Stimulated activated naive CD8-positive, alpha-beta T cell treated with anti-CD3 and anti-CD28 coated beads, Interleukin-15, Interleukin-2, amounts not matched to agents 100 ng/mL and 50 ng/mL, for 24 hours (primary cell): ENCODE data around the gene MMGT1.
A peak's percentile ranks its signal among the peaks of the same experiment; 100 is the strongest.

Source experiments
- H3K27ac Mint-ChIP-seq: one replicate; pipeline ENCODE4 v1.8.0; 2021; ENCODE audit warnings: mild to moderate bottlenecking, mixed read lengths
- H3K27me3 Mint-ChIP-seq: one replicate; pipeline ENCODE4 v1.8.0; 2021; ENCODE audit warnings: mixed read lengths
- H3K36me3 Mint-ChIP-seq: one replicate; pipeline ENCODE4 v1.8.0; 2021; ENCODE audit warnings: low read depth, mixed read lengths
- H3K4me1 Mint-ChIP-seq: one replicate; pipeline ENCODE4 v1.8.0; 2021; ENCODE audit warnings: low read depth, mixed read lengths
- H3K4me3 Mint-ChIP-seq: one replicate; pipeline ENCODE4 v1.8.0; 2021; ENCODE audit warnings: mild to moderate bottlenecking, mixed read lengths
- H3K9me3 Mint-ChIP-seq: one replicate; pipeline ENCODE4 v1.8.0; 2021; ENCODE audit warnings: mixed read lengths

Gene MMGT1

DNA sequence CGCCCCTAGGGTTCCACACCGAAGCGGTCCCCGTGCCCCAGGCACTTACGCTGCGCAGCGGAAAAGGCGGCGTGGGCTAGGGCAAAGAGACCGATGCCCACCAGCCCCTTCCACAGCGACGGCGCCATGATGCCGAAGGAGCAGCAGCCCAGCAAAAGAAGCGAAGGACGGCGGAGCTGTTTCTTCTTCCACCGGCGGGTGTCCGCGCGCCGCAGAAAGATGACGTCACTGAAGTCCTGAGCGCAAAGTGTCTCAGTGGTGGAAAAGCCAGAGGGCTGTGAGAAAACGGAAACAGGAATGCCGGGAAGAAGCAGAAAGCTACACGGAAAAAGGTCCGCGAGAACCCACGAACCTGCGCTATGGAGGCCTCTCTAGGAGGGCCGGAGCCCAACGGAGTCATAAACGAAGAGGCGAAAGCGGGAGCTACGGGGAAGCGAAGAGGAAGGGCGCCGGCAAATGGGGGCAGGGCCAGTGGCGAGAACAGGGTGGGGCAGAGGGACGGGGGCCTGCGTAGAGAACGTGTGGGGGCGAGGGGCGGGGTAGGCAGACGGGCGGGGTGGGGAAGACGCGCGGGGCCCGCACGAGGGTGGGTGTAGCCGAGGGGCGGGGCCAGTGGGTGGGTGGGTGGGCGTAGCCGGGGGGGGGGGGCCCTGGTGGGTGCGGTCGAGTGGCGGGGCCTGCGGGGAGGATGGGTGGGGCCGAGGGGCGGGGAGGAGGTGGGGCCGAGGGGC, at the start of gene MMGT1:
Gene MMGT1 (minus strand): TSS at position 441 of the 731 bp plus-strand sequence. CDS start 313 bp downstream, at position 128.
- no peaks in the 10 kb centered on the region for H3K36me3 Mint-ChIP-seq
- peak within 1 kb of the TSS; percentile 93 for H3K4me3 Mint-ChIP-seq
- peak within 1 kb of the TSS; percentile 88 for H3K27ac Mint-ChIP-seq
- H3K27me3 Mint-ChIP-seq = no peaks in the 10 kb centered on the region
- H3K4me1 Mint-ChIP-seq = peaks cover 27% of the 10 kb centered on the region
- H3K9me3 Mint-ChIP-seq = no peaks in the 10 kb centered on the region

DNA sequence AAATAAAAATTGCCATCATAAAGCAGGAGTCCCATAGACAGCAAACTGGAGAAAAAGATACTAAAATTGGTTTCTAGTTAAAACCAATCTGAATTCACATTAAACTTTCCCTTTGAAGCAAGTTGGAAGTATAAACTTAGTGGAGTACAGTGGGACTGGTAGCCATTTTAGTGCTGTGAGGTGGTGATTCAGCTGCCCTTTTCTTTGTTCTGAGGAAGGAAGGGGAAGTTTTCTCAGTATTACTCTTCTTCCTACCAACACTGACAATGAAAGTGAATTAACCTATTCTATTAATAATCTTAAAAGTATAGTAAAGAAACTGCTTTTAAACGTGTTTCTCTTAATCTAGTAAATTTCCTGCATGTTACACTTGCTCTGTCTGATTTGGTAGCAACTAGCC, 48.1 kb upstream of the MMGT1 start:
- Mint-ChIP-seq H3K4me1 (peaks cover 8% of the 10 kb centered on the region), H3K9me3 (no peaks in the 10 kb centered on the region), H3K4me3 (no peak overlapping the region), H3K36me3 (peaks cover 26% of the 10 kb centered on the region), H3K27ac (peak overlapping the region; percentile 74), H3K27me3 (no peaks in the 10 kb centered on the region)

DNA sequence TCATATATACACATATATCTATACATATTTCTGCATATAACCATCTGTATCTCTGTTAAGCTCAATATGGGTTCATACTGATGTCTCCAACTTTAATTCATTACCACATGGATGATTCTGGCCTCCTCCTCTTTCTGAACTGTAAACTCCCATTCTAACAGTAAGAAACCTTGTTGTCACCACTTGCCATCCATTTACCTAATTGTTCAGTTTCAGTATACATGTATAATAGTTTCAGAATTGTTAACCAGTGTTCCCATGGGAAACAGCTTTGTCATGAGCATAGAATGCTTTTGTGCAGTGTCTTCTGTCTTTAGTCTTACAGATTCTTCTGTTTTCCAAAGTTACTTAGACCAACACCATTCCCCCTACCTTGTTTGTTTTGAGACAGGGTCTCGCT, 47.4 kb upstream of the MMGT1 start:
- H3K27ac Mint-ChIP-seq = peak overlapping the region; percentile 74
- no peak overlapping the region for H3K4me3 Mint-ChIP-seq
- H3K9me3 Mint-ChIP-seq = no peaks in the 10 kb centered on the region
- H3K4me1 Mint-ChIP-seq = peaks cover 8% of the 10 kb centered on the region
- peaks cover 29% of the 10 kb centered on the region for H3K36me3 Mint-ChIP-seq
- no peaks in the 10 kb centered on the region for H3K27me3 Mint-ChIP-seq

DNA sequence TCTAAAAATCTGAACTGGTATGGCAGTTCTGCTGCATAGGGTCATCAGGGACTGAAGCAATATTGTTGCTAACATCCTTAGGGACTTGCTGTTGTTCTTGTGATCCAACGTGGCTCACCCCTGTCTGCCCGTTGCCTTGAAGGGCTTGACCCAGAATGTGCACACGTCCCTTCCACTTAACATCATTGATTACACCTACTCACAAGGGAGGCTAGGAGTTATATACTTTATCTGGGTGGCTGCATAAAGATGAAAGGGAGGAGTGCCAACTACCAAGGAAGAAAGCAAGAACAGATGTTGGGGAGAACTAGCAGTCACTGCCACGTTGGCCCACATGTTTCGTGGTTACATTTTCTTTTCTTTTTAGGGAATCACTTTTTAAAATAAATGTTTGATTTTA, 45.4 kb upstream of the MMGT1 start:
- Mint-ChIP-seq H3K36me3 (peaks cover 28% of the 10 kb centered on the region), H3K27ac (no peak overlapping the region), H3K4me3 (no peak overlapping the region), H3K9me3 (no peaks in the 10 kb centered on the region), H3K4me1 (peaks cover 8% of the 10 kb centered on the region), H3K27me3 (no peaks in the 10 kb centered on the region)

DNA sequence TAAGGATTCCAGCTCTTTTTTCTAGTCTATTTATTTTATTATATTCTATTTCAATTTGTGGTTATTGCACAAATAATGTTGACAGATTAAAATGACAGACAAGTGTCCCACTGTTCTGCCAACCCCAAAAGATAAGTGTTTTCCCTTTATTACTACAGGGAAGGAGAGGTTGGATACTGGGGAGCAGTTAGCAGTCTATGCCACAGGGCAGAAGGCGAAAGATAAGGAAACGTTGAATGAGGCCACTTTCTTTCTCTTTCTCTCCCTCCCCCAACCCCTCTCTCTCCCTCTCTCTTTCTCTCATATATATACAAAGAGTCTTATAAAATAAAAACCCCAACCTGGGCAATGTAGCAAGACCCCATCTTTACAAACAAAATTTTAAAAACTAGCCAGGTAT, 43.1 kb upstream of the MMGT1 start:
- H3K9me3 Mint-ChIP-seq = no peaks in the 10 kb centered on the region
- H3K27ac Mint-ChIP-seq = no peak overlapping the region
- H3K27me3 Mint-ChIP-seq = no peaks in the 10 kb centered on the region
- no peak overlapping the region for H3K4me3 Mint-ChIP-seq
- peaks cover 26% of the 10 kb centered on the region for H3K36me3 Mint-ChIP-seq
- peaks cover 8% of the 10 kb centered on the region for H3K4me1 Mint-ChIP-seq

DNA sequence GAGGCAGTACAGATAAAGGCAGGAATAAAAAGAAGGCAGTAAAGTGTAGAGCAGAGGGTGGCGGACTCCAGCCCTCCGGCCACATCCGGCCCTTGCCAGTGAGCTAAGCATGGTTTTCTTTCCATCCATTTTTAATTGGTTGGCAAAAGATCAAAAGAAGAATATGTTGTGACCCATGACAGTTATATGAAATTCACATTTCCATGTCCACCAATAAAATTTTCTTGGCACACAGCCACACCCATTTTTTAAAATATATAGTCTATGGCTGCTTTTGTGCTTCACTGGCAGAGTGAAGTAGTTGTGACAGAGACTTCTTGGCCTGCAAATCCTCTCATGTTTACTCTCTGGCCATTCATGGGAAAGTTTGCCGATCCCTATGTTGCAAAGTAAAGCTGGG, 41.2 kb upstream of the MMGT1 start:
- Mint-ChIP-seq H3K4me3 (no peak overlapping the region), H3K27me3 (no peaks in the 10 kb centered on the region), H3K36me3 (peaks cover 25% of the 10 kb centered on the region), H3K27ac (no peak overlapping the region), H3K9me3 (no peaks in the 10 kb centered on the region), H3K4me1 (no peaks in the 10 kb centered on the region)

DNA sequence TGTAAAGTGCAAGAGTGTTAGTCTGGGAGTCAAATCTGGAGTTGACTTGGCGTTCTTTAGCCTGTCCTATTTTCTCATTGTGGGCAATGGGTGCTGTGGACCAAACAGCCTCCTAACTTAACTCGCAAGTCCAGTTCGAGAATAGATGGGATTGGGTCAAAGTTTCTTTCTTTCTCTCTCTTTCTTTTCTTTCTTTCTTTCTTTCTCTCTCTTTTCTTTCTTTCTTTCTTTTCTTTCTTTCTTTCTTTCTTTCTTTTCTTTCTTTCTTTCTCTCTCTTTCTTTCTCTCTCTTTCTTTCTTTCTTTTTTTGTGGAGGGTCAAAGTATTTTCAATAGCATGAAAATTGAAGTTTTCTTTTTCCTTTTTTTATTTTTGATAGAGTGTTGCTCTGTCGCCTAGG, 14.5 kb upstream of the MMGT1 start:
- Mint-ChIP-seq H3K36me3 (peaks cover 7% of the 10 kb centered on the region), H3K4me1 (peaks cover 39% of the 10 kb centered on the region)

DNA sequence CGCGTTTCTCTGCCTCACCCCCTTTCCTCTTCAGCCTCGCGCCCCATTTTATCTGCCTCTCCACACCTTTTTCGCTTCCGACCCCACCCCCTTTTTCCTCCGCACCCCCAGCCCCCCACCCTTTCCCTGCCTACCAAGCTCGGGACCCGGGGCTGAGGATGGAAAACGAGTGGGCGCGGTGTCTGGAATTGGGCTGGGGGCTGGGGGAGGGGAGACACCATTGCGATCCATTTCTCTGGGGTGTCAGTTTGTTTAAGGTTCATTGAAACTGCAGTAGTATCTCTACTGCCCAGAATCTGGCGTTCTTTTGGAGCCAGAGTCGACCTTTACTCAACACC, 12.2 kb upstream of the MMGT1 start:
- no peaks in the 10 kb centered on the region for H3K36me3 Mint-ChIP-seq
- peak overlapping the region; percentile 86 for H3K4me3 Mint-ChIP-seq
- no peaks in the 10 kb centered on the region for H3K9me3 Mint-ChIP-seq
- no peaks in the 10 kb centered on the region for H3K27me3 Mint-ChIP-seq
- H3K27ac Mint-ChIP-seq = peak overlapping the region; percentile 45
- peaks cover 54% of the 10 kb centered on the region for H3K4me1 Mint-ChIP-seq

More for the DNA sequence above, 14.5 kb upstream of the MMGT1 start:
- H3K4me3 Mint-ChIP-seq = no peak overlapping the region
- no peaks in the 10 kb centered on the region for H3K27me3 Mint-ChIP-seq
- no peak overlapping the region for H3K27ac Mint-ChIP-seq
- no peaks in the 10 kb centered on the region for H3K9me3 Mint-ChIP-seq

DNA sequence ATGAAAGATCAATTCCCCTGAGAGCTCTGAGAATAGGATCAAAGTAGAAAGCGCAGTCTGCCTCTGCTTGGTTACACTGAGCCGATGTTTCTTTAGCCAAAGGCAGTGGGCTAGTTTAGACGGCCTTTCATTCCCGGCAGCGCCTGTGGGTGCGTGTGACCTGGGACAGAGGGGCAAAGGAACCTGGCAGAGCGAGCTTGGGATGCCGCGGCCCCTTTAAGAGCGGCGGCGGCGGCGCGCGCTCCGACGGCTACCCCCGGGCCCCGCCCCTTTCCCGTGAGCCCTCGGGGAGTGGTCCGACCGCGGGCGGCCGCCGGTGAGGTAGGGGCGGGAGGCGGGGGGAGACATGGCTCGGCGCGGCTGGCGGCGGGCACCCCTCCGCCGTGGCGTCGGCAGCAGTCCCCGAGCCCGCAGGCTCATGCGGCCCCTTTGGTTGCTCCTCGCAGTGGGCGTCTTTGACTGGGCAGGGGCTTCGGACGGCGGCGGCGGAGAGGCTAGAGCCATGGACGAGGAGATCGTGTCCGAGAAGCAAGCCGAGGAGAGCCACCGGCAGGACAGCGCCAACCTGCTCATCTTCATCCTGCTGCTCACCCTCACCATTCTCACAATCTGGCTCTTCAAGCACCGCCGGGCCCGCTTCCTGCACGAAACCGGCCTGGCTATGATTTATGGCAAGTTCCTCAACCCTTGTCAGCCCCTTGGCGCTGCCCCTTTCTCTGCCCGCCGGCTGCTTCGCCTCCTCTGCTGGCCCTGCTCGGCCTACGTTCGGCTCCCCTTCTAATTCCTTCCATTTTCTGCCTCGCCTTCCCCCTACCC, 11.6 kb upstream of the MMGT1 start, which contains the start of gene SLC9A6:
Gene SLC9A6 (plus strand): TSS at position 279 of the 816 bp plus-strand sequence. CDS start 224 bp downstream, at position 503.
- peak within 1 kb of the TSS; percentile 86 for H3K4me3 Mint-ChIP-seq
- H3K27ac Mint-ChIP-seq = peak within 1 kb of the TSS; percentile 78
- peaks cover 56% of the 10 kb centered on the region for H3K4me1 Mint-ChIP-seq
- no peaks in the 10 kb centered on the region for H3K9me3 Mint-ChIP-seq
- no peaks in the 10 kb centered on the region for H3K36me3 Mint-ChIP-seq
- no peaks in the 10 kb centered on the region for H3K27me3 Mint-ChIP-seq

DNA sequence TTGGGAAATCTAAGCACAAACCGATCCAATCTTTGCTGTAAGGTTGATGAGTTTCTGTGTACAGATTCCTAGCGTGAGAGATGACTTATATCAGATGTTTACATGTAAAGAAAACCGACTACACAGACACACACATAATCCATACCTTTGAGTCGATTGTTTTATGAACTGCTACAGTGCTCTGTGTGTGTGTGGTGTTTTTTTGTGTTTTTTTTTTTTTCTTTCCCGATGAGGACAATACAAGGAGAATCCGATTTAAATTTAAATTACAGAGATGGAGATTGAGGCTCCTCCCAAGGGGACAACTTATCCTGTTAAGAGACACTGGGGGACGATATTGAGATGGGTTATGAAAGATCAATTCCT, 11.0 kb upstream of the MMGT1 start:
- no peaks in the 10 kb centered on the region for H3K9me3 Mint-ChIP-seq
- no peaks in the 10 kb centered on the region for H3K27me3 Mint-ChIP-seq
- H3K36me3 Mint-ChIP-seq = no peaks in the 10 kb centered on the region
- H3K4me3 Mint-ChIP-seq = peak overlapping the region; percentile 82
- peaks cover 56% of the 10 kb centered on the region for H3K4me1 Mint-ChIP-seq
- H3K27ac Mint-ChIP-seq = peak overlapping the region; percentile 78

DNA sequence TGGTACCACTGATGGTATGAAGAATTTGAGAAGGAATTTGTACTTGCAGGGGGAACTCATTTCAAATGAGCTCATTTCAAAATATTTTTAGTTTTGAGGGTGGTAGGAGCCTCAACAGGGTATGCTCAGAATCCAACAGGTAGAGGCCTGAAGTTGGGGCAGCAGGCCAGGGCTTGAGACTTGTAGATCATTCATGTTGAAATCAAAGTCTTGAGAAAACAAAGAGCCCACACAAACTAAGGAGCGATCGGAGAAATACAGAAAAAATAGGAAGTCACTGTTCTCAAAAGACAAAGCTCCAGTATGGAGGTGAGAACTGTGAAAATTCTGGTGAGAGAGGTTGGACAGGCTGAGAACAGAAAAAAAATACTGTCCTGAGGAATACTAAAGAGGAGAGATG, 10.5 kb upstream of the MMGT1 start:
- Mint-ChIP-seq H3K4me1 (peaks cover 53% of the 10 kb centered on the region), H3K27ac (peak overlapping the region; percentile 78), H3K4me3 (peak overlapping the region; percentile 82), H3K9me3 (no peaks in the 10 kb centered on the region), H3K36me3 (no peaks in the 10 kb centered on the region), H3K27me3 (no peaks in the 10 kb centered on the region)

DNA sequence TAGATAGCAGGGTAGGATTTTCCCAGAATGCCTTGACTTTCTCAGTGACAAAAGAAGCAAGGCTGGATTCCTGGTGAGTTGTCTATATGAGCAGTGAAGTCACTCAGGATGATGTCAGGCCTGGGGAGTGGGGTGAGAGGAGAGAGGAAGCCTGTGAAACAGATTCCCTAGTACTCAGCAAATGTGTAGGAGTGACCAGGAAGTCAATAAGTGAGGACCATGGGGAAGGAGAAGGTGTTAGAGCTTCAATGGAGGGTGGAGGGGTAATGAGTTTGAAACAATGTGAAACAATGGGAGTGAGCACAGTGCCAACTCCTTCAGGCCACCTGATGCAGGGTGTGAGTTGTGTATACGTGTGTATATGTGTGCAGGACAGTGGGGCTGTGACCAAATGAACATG, 9.1 kb upstream of the MMGT1 start:
- Mint-ChIP-seq H3K27ac (peak overlapping the region; percentile 78), H3K4me1 (peaks cover 47% of the 10 kb centered on the region), H3K4me3 (peak overlapping the region; percentile 82), H3K27me3 (no peaks in the 10 kb centered on the region), H3K9me3 (no peaks in the 10 kb centered on the region), H3K36me3 (no peaks in the 10 kb centered on the region)

DNA sequence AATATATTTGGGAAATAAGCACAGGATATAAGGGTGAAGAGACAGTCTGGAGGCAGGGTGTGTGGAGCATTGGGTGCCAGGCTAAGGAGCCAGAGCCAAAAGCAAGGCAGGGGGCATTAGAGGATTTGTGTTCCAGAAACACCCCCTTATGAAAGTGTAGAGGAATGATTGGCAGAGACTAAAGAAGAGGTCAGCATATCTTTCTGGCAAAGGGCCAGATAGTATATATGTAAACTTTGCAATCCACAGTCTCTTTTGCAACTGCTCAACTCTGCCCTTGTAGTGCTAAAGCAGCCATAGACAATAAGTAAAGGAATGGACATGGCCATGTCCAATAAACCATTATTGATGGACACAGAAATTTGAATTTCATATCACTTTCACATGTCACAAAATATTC, 7.9 kb upstream of the MMGT1 start:
- no peaks in the 10 kb centered on the region for H3K36me3 Mint-ChIP-seq
- H3K4me1 Mint-ChIP-seq = peaks cover 39% of the 10 kb centered on the region
- no peak overlapping the region for H3K27ac Mint-ChIP-seq
- no peak overlapping the region for H3K4me3 Mint-ChIP-seq
- no peaks in the 10 kb centered on the region for H3K9me3 Mint-ChIP-seq
- no peaks in the 10 kb centered on the region for H3K27me3 Mint-ChIP-seq

DNA sequence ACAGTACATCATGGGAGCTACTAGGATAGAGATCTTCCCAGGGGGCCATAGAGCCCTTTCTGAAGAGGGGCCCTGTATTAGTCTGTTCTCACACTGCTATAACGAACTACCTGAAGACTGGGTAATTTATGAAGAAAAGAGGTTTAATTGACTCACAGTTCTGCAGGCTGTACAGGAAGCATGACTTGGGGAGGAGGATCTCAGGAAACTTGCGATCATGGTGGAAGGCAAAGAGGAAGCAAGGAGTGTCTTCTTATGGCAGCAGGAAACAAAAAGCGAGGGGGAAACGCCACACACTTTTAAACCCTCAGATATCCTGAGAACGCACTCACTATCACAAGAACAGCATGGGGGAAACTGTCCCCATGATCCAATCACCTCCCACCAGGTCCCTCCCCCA, 7.2 kb upstream of the MMGT1 start:
- Mint-ChIP-seq H3K4me3 (no peak overlapping the region), H3K36me3 (no peaks in the 10 kb centered on the region), H3K27ac (no peak overlapping the region), H3K27me3 (no peaks in the 10 kb centered on the region), H3K4me1 (peaks cover 39% of the 10 kb centered on the region), H3K9me3 (no peaks in the 10 kb centered on the region)

DNA sequence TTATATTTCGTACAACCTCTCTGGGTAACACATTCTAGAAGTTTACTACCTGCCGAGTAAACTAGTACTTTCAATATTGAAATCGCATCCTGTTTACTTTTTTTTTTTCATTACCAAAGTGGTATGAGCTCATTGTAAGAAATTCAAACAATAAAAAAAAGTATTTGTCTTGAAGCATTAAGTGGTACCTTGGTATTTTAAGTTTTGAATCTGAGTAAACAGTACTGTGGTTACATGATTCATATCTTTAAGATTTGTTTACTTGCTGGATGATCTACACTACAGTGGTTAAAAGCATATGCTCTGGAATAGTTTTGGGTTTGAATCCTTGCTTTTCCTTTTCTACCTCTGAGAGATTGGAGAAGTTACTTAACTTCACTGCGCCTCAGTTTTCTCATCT, 3.8 kb upstream of the MMGT1 start:
- H3K36me3 Mint-ChIP-seq = no peaks in the 10 kb centered on the region
- H3K27ac Mint-ChIP-seq = no peak overlapping the region

More for the DNA sequence above, 3.8 kb upstream of the MMGT1 start:
- H3K4me1 Mint-ChIP-seq = peaks cover 31% of the 10 kb centered on the region
- H3K9me3 Mint-ChIP-seq = no peaks in the 10 kb centered on the region
- H3K4me3 Mint-ChIP-seq = no peak overlapping the region
- H3K27me3 Mint-ChIP-seq = no peaks in the 10 kb centered on the region
